SW480 (cell line): ENCODE measurements around the gene POLRMT.
"Not testable (repeated sequence)": the region's sequence is repeated elsewhere in the genome, so short reads cannot be mapped to it uniquely, and the experiment has no call there.

Experiments used
- DNase-seq: peaks from one replicate; pipeline ENCODE4 v3.0.0-alpha.2; 2016; ENCODE audit warnings: low spot score

POLRMT gene

DNA sequence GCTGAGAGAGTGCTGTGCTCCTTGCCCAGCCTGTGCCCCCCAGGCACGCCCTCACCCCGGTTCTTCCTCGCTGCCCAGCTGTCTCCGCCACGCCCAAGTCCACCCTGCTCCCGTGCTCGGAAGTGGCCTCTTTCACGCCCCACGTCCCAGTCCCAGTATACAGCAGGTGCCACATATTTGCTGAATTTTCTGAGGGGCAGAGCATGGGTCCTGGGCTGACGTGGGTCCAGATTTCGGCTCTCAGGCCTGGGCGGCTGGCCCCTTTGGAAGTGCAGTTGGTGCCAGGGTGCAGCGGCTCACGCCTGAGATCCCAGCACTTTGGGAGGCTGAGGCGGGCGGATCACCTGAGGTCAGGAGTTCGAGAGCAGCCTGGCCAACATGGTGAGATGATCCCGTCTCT lies 40.3 kb downstream of the POLRMT start:
- no peak for DNase-seq

DNA sequence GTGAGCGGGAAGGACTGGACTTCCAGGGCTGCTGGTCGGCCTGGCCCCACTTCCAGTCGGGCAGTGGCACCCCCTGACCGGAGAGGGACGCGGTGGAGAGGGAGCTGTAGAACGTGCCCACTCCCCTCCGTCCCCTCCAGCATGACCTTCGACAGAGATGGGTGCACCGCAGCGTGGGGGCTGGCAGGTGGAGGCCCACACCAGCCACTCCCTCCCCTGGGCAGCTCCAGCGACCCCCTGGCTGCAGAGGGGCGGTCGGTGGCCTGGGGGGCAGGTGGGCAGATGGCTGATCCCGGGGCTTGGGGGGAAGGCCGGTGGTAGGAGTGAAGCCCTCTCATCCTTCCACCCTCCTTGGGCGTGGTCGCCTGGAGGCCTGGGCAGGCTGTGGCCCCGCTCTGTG lies 41.2 kb downstream of the POLRMT start:
- no peak for DNase-seq

DNA sequence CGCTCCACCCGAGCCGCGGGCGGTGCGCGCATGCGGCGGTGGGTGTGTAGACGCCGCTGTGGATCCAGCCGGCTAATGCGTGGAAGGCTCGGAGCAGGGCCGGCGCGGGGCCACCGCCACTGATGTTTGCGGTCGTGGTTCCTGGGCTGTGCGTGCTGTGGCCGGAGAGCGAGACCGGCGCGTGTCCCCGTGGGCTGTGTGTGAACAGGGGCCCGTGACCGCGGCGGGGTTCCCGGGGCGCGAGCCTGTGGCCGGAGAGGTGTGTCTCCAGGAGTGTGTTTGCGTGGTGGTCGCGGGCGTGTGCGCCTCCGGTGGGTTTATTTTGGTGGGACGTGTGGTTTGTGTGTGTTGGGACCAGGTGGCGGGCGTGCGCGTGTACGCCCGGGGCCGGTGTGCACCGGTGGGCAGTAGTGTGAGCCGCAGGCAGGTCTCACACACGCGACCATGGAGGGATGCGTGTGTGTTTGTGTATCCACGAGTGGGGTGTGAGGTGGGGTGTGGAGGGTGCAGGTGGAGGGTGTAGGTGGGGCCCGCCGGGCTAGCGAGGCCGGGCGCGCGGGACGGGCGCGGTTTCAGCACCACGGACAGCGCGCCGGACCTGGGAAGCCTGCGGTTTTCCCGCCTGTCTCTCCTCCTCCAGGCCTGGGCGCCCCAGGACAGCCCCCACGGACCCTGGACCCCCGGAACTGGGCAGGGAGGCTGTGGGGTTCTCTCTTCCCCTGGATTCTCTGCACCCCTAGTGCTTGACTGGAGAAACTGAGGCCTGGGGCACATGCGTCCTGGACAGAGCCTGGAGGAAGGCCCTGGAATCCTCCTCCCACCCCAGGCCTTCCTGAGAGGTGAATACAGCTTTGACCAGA lies 42.0 kb downstream of the POLRMT start:
- no peak for DNase-seq

DNA sequence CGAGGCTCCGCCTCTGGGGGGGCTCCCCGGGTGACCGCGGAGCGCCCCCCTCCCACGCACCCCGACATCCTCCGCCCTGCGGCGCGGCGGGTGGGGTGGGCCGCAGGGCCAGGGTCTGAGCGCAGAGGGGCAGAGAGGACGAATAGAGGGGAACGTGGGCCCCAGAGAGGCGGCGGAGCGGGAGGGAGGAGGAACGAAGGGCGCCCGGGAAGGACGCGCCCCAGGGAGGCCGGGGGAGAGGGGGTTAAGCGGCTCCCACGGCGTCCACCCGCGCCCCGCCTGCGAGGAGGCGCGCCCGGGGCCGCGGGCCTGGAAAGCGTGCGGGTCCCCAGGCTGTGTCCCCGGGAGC lies 42.6 kb downstream of the POLRMT start:
- no peak for DNase-seq

DNA sequence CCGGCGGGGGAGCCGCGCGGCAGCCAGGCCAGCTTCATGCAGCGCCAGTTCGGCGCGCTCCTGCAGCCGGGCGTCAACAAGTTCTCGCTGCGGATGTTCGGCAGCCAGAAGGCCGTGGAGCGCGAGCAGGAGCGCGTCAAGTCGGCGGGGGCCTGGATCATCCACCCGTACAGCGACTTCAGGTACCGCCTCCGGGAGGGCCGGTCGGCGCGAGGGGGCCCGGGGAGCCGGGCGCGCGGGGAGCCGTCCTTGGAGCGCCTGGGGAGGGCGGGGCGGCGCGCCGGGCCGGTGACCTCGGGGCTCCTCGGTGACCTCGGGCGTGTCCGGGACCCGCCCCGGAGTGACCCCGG lies 43.0 kb downstream of the POLRMT start:
- DNase-seq, result no peak

DNA sequence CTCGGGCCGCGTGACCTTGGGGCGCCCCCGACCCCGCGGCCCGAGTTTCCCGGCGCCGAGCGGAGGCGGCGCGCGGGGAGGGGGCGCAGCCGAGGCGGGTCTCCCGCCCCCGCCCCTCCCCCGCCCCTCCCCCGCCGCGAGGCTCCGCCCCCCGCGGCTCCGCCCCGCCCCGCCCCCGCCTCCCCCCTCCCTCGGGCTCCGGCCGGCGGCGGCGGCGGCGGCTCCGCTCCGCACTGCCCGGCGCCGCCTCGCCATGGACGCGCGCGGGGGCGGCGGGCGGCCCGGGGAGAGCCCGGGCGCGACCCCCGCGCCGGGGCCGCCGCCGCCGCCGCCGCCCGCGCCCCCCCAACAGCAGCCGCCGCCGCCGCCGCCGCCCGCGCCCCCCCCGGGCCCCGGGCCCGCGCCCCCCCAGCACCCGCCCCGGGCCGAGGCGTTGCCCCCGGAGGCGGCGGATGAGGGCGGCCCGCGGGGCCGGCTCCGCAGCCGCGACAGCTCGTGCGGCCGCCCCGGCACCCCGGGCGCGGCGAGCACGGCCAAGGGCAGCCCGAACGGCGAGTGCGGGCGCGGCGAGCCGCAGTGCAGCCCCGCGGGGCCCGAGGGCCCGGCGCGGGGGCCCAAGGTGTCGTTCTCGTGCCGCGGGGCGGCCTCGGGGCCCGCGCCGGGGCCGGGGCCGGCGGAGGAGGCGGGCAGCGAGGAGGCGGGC lies 43.5 kb downstream of the POLRMT start, which contains the start of gene HCN2:
HCN2 (plus strand) TSS at position 189 of the 703 bp plus-strand sequence; CDS start at position 254, 65 bp downstream.
- DNase-seq, result no peak

DNA sequence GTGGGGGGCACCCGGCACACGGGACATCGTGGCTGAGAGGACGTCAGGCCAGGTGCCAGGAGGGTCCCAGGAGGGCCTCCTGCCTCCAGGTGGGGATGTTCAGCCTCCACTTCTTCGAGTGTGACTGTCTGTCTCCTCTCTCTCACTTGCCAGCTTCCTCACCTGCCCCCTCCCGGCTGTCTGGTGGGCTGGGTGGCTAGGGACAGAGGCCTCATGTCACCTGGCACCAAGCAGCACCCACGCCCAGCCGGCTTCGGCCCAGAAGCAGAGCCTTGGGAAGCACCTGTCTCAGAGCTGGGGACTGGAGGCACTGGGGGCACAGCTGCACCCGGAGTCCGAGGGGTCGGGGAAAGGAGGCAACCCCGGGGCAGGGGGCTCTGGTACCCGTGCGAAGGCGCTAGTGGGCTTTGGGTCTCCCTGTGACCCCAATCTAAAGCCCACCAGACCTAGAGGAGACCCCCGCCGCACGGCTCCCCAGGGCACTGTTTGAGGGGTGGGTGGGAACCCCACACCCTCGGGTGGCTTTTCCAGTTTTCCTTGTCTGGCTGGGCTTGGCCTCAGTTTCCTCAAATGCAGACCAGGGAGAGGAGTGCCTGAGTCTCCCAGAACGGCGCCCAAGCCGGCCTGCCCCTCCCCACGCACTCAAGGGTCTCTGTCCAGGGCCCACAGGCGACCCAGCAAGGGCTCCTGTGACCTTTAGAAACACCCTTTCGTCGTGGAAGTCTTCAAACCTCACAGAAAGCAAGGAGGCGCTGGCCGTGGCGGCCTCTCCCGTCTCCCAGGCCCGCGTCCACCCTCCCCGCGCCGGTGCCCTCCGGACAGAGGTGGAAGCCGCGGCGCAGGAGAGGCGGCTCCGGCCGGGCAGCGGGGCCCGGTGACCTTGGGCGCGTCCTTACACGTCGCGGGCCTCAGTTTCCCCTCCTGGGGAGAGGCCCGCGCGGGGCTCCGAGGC lies 44.3 kb downstream of the POLRMT start:
- DNase-seq, result peak; percentile 64

DNA sequence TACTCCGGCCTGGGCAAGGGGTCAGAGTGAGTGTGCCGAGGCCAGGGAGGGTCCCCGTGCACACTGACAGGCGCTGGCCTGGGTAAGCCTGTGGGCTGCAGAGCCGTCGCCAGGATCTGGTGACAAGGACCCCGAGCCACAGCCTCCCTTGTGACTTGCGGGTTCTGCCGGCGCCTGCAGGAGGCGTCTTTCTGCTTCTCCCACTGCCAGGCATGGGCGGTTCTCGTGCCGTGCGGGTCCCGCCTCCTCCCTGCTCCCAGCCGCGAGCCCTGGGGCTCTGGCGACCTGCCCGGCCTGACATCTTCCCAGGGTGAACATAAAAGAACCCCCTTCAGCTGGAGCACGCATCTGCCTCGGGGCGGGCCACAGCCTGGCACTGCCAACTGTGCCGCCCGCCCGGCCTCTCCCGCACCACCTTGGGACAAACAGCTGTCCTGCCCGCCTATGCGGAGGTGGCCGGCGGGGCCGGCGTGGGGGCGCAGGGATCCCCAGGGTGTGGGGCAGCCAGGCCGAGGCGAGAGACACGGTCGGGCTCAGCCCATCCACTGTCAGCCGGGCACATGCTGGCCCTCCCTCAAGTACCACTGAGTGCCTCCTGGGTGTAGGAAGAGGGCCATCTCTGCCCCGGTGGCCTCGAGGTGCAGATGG lies 45.1 kb downstream of the POLRMT start:
- DNase-seq, result peak; percentile 76

DNA sequence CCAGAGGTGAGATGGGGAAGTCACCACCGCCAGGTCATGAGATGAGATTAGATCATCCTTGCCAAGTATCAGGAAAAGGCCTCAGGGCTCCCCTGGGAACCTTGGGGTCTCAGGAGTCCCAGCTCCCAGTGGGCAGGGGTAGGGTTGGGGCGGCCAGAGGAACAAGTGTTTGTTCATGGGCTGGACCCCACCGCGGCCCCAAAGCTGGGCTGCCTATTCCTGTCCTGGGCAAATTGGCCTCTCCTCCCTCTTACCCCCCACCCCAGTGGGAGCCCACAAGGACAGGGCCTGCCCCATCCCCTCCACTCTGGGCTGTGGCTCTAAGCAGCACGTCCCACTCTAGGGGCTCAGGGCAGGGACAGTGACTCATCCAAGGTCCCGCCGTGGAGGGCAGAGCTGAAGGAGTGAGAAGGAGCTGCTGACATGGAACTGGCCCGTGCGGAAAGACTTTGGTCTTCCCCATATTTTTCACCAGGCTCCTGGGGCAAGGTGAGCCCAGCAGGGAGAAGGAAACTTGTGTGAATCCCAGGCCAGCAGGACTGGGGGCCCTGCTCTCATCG lies 47.7 kb downstream of the POLRMT start:
- DNase-seq, result no peak

DNA sequence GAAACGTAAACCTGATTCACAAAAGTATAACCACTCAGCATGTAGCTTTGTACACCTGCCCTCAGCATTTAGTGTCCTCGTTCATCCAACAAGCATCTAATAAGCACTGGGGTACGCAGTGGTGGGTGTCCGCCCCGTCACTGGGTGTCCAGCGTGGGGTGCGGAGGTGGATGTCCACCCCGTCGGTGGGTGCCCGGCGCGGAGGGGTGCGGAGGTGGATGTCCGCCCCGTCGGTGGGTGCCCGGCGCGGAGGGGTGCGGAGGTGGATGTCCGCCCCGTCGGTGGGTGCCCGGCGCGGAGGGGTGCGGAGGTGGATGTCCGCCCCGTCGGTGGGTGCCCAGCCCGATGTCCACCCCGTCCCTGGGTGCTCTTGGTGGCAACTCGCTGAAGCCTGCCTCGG lies 48.2 kb downstream of the POLRMT start:
- not testable (repeated sequence) for DNase-seq

DNA sequence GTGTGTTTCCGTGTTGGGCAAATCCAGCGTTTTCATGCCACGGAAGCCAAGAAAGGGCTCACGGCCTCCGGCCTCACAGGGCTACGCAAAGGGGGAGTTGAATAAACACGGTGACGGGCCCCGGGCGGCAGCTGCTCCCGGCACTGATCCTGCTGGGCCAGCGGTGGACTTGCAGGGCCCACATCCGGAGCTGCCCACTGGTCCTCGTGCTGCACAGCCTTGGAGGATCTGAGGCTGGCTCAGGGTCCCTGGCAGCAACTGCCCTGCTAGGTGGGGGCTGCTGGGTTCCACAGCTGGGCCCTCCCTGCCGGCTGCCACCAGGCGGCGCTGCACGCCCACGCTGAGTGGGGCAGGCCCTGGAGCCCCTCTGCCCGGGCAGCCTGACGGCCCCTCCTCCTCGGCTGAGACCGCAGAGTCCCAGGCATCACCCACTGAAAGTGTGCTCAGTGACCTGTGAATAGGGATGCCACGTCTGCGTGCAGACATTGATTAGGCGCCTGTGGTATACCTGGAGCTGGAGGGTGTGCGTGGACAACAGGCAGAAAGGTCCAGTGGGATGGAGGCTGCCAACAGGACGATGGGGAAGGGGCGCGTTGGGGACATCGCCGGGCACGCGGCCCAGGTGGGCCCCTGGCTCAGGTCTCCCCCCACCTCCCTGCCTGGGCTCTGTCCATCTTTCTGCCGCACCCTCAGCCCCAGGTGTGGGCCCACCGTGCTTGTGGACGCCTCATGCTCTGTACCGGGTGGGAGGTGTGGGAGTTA lies 48.9 kb downstream of the POLRMT start:
- no peak for DNase-seq

DNA sequence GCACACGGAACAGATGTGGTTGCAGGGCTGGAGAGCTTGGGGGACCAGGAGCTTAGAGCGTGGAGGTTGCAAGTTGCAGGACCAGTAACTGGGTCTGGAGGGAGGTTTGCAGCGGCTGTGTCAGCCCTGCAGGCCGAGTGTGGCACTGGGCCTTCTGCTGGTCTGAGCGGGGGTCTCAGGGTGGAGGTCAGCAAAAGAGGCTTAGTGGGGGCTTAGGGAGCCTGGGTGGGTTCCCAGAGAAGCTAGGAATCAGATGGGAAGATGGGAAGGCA lies 49.4 kb downstream of the POLRMT start:
- no peak for DNase-seq

DNA sequence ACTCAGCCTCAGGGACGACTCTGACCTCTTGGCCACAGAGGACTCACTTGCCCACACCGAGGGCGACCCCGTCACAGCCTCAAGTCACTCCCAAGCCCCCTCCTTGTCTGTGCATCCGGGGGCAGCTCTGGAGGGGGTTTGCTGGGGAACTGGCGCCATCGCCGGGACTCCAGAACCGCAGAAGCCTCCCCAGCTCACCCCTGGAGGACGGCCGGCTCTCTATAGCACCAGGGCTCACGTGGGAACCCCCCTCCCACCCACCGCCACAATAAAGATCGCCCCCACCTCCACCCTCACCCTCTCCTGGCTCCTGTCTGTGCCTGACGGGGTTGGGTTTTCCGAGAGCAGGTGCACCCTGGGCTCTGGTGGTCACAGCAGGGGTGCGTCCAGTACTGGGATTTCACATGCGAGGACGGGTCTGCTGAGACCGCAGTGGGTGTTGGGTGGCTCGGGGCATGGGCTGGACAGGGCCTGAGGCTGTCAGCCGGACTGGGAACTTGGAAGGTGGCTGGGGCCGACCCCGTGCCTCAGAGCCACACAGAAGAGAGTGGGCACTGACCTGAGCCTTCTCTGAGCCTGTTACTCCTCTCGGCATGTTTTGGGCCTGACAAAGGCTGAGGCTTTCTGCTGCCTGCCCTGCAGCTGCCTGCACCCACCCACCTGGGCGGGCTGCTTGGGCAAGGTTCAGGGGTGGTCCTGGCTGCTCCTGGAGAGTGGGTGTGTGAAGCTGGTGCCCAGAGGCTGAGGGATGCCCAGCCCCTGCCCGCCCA lies 50.0 kb downstream of the POLRMT start:
- no peak for DNase-seq

DNA sequence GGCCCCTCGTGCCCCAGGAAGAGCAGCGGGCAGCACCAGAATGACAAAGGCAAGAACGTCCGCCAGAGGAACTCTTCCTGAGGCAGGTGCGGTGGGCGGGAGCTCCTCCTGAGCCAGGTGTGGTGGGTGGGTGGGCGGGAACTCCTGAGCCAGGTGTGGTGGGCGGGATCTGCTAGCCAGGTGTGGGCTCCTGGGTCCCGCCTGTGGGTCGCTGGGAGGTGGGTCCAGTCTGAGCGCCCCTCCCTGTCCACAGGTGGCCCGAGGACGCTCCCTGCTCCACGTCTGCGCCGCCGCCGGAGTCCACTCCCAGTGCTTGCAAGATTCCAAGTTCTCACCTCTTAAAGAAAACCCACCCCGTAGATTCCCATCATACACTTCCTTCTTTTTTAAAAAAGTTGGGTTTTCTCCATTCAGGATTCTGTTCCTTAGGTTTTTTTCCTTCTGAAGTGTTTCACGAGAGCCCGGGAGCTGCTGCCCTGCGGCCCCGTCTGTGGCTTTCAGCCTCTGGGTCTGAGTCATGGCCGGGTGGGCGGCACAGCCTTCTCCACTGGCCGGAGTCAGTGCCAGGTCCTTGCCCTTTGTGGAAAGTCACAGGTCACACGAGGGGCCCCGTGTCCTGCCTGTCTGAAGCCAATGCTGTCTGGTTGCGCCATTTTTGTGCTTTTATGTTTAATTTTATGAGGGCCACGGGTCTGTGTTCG lies 50.7 kb downstream of the POLRMT start:
- DNase-seq, result no peak

DNA sequence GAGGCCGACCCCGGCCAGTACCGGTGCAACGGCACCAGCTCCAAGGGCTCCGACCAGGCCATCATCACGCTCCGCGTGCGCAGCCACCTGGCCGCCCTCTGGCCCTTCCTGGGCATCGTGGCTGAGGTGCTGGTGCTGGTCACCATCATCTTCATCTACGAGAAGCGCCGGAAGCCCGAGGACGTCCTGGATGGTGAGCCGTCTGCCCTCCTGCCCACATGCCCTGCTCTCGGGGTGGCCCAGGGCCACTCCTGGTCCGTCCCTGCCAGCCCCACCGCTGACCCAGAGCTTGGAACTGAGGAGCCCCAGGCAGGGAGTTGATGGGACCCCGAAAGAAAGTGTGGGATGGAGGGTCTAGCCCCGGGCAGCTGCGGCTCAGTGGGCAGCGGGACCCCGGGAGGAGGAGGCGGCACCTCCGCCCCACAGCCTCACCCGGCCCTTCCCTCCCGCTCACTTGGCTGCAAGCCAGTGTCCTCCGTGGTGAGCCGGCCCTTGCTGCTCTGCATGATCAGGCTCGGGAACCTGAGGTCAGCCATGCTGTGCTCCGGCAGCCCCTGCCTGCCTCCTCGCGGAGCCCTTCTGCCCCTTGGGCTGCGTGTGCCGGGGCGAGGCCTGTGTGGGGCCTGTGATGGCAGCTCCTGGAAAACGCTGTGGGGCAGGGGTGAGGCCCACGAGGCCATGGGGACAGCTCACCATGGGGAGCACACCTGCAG lies 51.8 kb downstream of the POLRMT start:
- no peak for DNase-seq

DNA sequence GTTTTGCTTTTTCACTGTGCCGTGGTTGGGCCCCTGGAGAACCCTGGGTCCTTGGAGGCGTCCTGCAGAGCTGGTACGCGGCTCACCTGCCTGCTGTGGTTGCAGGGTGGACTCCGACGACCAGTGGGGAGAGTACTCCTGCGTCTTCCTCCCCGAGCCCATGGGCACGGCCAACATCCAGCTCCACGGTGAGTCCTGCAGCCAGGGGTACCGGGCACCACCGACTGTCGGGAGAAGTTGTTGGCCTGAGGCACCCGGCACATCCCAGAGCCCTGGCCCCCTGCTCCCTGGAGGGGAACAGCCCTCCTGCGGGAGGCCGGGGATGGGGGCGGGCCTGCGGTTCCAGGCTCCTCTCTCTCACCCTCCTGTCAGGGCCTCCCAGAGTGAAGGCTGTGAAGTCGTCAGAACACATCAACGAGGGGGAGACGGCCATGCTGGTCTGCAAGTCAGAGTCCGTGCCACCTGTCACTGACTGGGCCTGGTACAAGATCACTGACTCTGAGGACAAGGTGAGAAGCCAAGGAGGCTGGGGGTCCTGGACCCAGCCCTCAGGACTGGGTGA lies 53.0 kb downstream of the POLRMT start:
- DNase-seq, result no peak

DNA sequence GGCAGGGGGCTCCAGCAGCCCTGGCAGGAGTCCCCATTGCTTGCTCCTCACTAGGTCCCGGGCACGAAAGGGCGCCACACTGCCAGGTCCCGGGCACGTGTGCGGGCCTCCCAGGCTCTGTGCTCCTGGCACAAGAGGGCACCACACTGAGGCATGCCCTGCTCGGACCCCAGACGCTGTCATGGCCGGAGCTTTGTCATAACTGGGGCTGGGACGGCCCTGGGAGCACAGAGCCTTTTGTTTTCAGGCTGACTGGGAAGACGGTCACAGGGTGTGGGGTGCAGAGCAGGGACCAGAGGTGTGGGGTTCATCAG lies 53.5 kb downstream of the POLRMT start:
- DNase-seq, result no peak

DNA sequence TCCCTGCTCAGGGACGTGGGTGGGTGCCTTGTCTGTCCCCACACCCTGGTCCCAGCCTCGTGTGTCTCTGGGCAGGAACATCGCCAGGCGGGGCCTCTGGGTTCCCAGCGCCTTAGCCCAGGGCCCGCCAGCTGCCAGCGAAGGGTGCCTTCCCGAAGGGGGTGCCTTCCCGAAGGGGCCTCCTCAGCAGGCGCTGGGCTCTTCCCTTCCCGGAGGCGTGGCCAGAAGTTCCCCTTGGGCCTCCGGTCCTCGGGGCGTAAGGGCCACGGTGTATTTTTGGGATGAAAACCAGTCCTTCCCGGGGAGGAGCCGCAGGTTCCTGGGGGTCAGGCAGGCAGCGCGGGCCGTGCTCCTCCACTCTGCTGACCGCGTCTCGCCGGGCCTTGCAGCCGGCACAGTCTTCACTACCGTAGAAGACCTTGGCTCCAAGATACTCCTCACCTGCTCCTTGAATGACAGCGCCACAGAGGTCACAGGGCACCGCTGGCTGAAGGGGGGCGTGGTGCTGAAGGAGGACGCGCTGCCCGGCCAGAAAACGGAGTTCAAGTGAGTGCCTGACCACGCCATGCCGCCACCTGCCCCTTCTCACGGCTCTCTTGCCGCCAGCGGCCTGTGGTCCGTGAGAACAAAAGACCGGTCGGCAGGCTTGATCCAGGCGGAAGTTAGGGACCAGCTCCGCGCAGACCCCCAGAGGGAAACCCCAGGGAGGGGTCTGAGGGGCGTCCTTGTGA lies 54.1 kb downstream of the POLRMT start:
- DNase-seq, result no peak
